H1 (cell line): ENCODE results near the gene HIVEP2. TPM values are rescaled to one million over a fixed set of nuclear protein-coding genes. Genes with fewer than 3 reads are reported as not detected.

Experiments used
- CTCF ChIA-PET: fragments of 300-600 bp; sonication (Branson Sonifier 250); formaldehyde crosslinking; loops from one replicate; lab custom pipeline; 2021; ENCODE audit not compliant: partially characterized antibody; lab: Charles Lee
- POLR2A ChIA-PET: fragments of 300-600 bp; sonication (Branson Sonifier 250); formaldehyde crosslinking; loops from one replicate; lab custom pipeline; 2021; ENCODE audit warnings: inconsistent platforms; ENCODE audit not compliant: partially characterized antibody; lab: Charles Lee
- DNase-seq, 2 experiments: peaks; one replicate each; pipeline versions ENCODE4 v3.0.0 to v3.0.0-alpha.2; 2010 to 2022; ENCODE audit warnings: low spot score in 2 of 2, low read depth in 1 of 2, mixed read lengths in 1 of 2
- FAIRE-seq: peaks from 2 replicates; lab custom pipeline; 2011; peaks lifted over from hg19 to GRCh38; lab: Jason Lieb, UNC
- H2AFZ ChIP-seq: 2 replicates; pipeline ENCODE4 v1.8.1; 2012; ENCODE audit warnings: low read length, inconsistent platforms
- H2AK5ac ChIP-seq: 2 replicates; pipeline ENCODE4 v1.6.1; 2013; ENCODE audit warnings: low read depth, low read length
- H2BK120ac ChIP-seq: replicated peaks from 2 replicates; pipeline ENCODE3; 2013; ENCODE audit warnings: low read depth, low read length, inconsistent platforms
- H2BK12ac ChIP-seq: 2 replicates; pipeline ENCODE4 v1.6.1; 2013; ENCODE audit warnings: low read depth, low read length
- H2BK15ac ChIP-seq: 2 replicates; pipeline ENCODE4 v1.6.1; 2013; ENCODE audit warnings: low read length
- H2BK20ac ChIP-seq: 2 replicates; pipeline ENCODE4 v1.6.1; 2013; ENCODE audit warnings: low read length
- H2BK5ac ChIP-seq: 2 replicates; pipeline ENCODE4 v1.6.1; 2013; ENCODE audit warnings: low read depth, low read length
- H3K14ac ChIP-seq: 2 replicates; pipeline ENCODE4 v1.6.1; 2013; ENCODE audit warnings: inconsistent platforms; ENCODE audit not compliant: insufficient read length
- H3K18ac ChIP-seq: 2 replicates; pipeline ENCODE4 v1.6.1; 2013; ENCODE audit warnings: low read length; ENCODE audit errors: extremely low read depth
- H3K23ac ChIP-seq: 2 replicates; pipeline ENCODE4 v1.6.1; 2013; ENCODE audit warnings: inconsistent platforms; ENCODE audit not compliant: insufficient read length
- H3K23me2 ChIP-seq: 2 replicates; pipeline ENCODE4 v1.6.1; 2013; ENCODE audit warnings: low read depth, low read length
- H3K27ac ChIP-seq: 2 replicates; pipeline ENCODE4 v1.6.1; 2011; ENCODE audit warnings: low read depth, low read length, inconsistent platforms
- H3K27me3 ChIP-seq, 4 experiments: replicated peaks in 1 of 4; 1 replicate in 1 of 4; 2 replicates in 3 of 4; pipeline versions ENCODE4 v1.6.1 to v1.8.1; 2011 to 2013; ENCODE audit warnings: low read length in 3 of 4, mild to moderate bottlenecking in 3 of 4, inconsistent platforms in 2 of 4, mixed read lengths in 2 of 4, moderate library complexity in 1 of 4; ENCODE audit not compliant: control insufficient read depth in 3 of 4, insufficient read depth in 3 of 4; ENCODE audit errors: extremely low read depth in 1 of 4
- H3K36me3 ChIP-seq, 4 experiments: 2 replicates each; pipeline versions ENCODE4 v1.6.1 to v1.8.1; 2011 to 2013; ENCODE audit warnings: mild to moderate bottlenecking in 4 of 4, low read length in 3 of 4, moderate library complexity in 2 of 4, control low read depth in 1 of 4, inconsistent platforms in 1 of 4; ENCODE audit not compliant: insufficient read depth in 4 of 4, control insufficient read depth in 2 of 4
- H3K4ac ChIP-seq: replicated peaks from 2 replicates; pipeline ENCODE3; 2013; ENCODE audit warnings: low read length, low read depth, mixed read lengths, inconsistent platforms; ENCODE audit not compliant: insufficient read length
- H3K4me1 ChIP-seq, 4 experiments: replicated peaks in 1 of 4; 1 replicate in 1 of 4; 2 replicates in 3 of 4; pipeline versions ENCODE4 v1.6.1 to v1.8.1; 2011 to 2013; ENCODE audit warnings: low read length in 3 of 4, inconsistent platforms in 2 of 4, mixed read lengths in 1 of 4; ENCODE audit not compliant: insufficient read depth in 4 of 4, control insufficient read depth in 3 of 4
- H3K4me2 ChIP-seq, 2 experiments: 2 replicates each; pipeline versions ENCODE4 v1.6.1 to v1.8.1; 2011 to 2013; ENCODE audit warnings: low read depth in 2 of 2, low read length in 2 of 2, control low read depth in 1 of 2, inconsistent platforms in 1 of 2, mild to moderate bottlenecking in 1 of 2; ENCODE audit not compliant: insufficient read depth in 1 of 2
- H3K4me3 ChIP-seq, 4 experiments: fragments of 200-600, 300-600 bp in 1 of 4; sonication (generic), shearing (Covaris generic), sonication (Bioruptor Twin) in 1 of 4; 2 replicates each; pipeline versions ENCODE4 v1.5.1 to v1.8.1; 2011 to 2016; ENCODE audit warnings: low read length in 4 of 4, low read depth in 3 of 4, control low read depth in 2 of 4, inconsistent platforms in 2 of 4, mild to moderate bottlenecking in 2 of 4, mixed read lengths in 1 of 4, moderate library complexity in 1 of 4; ENCODE audit not compliant: insufficient read depth in 2 of 4; ENCODE audit errors: extremely low read depth in 1 of 4
- H3K56ac ChIP-seq: replicated peaks from 2 replicates; pipeline ENCODE3; 2013; ENCODE audit warnings: low read depth, mild to moderate bottlenecking, mixed read lengths, low read length, inconsistent platforms; ENCODE audit not compliant: insufficient read length
- H3K79me1 ChIP-seq: 2 replicates; pipeline ENCODE4 v1.6.1; 2013; ENCODE audit warnings: low read depth, low read length, control low read depth
- H3K79me2 ChIP-seq, 2 experiments: 2 replicates each; pipeline versions ENCODE4 v1.6.1 to v1.8.1; 2012 to 2013; ENCODE audit warnings: low read length in 2 of 2, mild to moderate bottlenecking in 2 of 2, inconsistent platforms in 1 of 2; ENCODE audit not compliant: insufficient read depth in 2 of 2, control insufficient read depth in 1 of 2
- H3K9ac ChIP-seq, 4 experiments: replicated peaks in 1 of 4; 1 replicate in 1 of 4; 2 replicates in 3 of 4; pipeline versions ENCODE4 v1.6.1 to v1.8.1; 2011 to 2013; ENCODE audit warnings: low read depth in 3 of 4, low read length in 3 of 4, control low read depth in 2 of 4, mild to moderate bottlenecking in 2 of 4, moderate library complexity in 2 of 4, inconsistent platforms in 1 of 4; ENCODE audit errors: extremely low read depth in 1 of 4
- H3K9me3 ChIP-seq, 2 experiments: 2 replicates each; pipeline versions ENCODE4 v1.6.1 to v1.8.1; 2012 to 2013; ENCODE audit warnings: mild to moderate bottlenecking in 2 of 2, moderate library complexity in 2 of 2, control low read depth in 1 of 2, inconsistent platforms in 1 of 2, low read depth in 1 of 2, low read length in 1 of 2, mixed read lengths in 1 of 2; ENCODE audit not compliant: insufficient read depth in 2 of 2
- H4K20me1 ChIP-seq, 2 experiments: replicated peaks in 1 of 2; 2 replicates each; pipeline versions ENCODE3 to v1.8.1; 2011 to 2013; ENCODE audit warnings: inconsistent platforms in 2 of 2, low read length in 2 of 2, mild to moderate bottlenecking in 1 of 2; ENCODE audit not compliant: insufficient read depth in 2 of 2, control insufficient read depth in 1 of 2
- H4K5ac ChIP-seq: 2 replicates; pipeline ENCODE4 v1.6.1; 2013; ENCODE audit warnings: low read length, low read depth, mixed read lengths, inconsistent platforms; ENCODE audit not compliant: insufficient read length
- H4K8ac ChIP-seq: 2 replicates; pipeline ENCODE4 v1.8.0; 2013; ENCODE audit warnings: mild to moderate bottlenecking, moderate library complexity, low read length, inconsistent platforms; ENCODE audit not compliant: insufficient read depth; ENCODE audit errors: extremely low read depth
- H4K91ac ChIP-seq: replicated peaks from 2 replicates; pipeline ENCODE3; 2013; ENCODE audit warnings: low read length, mixed read lengths, inconsistent platforms; ENCODE audit not compliant: insufficient read length
- FOSL1 ChIP-seq: IDR thresholded peaks from 2 replicates; pipeline ENCODE4 v1.6.1; 2011; ENCODE audit warnings: mild to moderate bottlenecking, low read depth, low read length, moderate library complexity; ENCODE audit not compliant: insufficient read depth
- JUN ChIP-seq: IDR thresholded peaks from 2 replicates; pipeline ENCODE4 v1.6.1; 2011; ENCODE audit warnings: low read depth, mild to moderate bottlenecking, improper control_type of control experiment, low read length
- KDM1A ChIP-seq: fragments of 200-600, 300-600 bp; sonication (generic); IDR thresholded peaks from 2 replicates; pipeline ENCODE4 v1.7.1; 2016; ENCODE audit warnings: mild to moderate bottlenecking, low read length, borderline replicate concordance
- PHF8 ChIP-seq: fragments of 200-600 bp; sonication (generic); conservative IDR thresholded peaks from 2 replicates; pipeline ENCODE4 v1.7.1; 2012; ENCODE audit warnings: low read depth, mild to moderate bottlenecking, inconsistent platforms, low read length, moderate library complexity
- RFX5 ChIP-seq: IDR thresholded peaks from 2 replicates; pipeline ENCODE4 v1.6.1; 2011; ENCODE audit warnings: low read depth, low read length, improper control_type of control experiment, borderline replicate concordance
- SAP30 ChIP-seq: fragments of 300-600 bp; sonication (generic); IDR thresholded peaks from 2 replicates; pipeline ENCODE4 v1.7.1; 2012; ENCODE audit warnings: low read length, moderate library complexity, mild to moderate bottlenecking, inconsistent platforms; ENCODE audit not compliant: insufficient read depth, insufficient replicate concordance
- SP4 ChIP-seq: IDR thresholded peaks from 2 replicates; pipeline ENCODE4 v1.6.1; 2012; ENCODE audit warnings: low read length, inconsistent platforms
- YY1 ChIP-seq: IDR thresholded peaks from 2 replicates; pipeline ENCODE4 v1.6.1; 2011; ENCODE audit warnings: low read depth, mild to moderate bottlenecking, low read length
- WGBS, 2 experiments: shearing (Covaris generic) in 1 of 2; methylation state at CpG; one replicate each; pipeline versions ENCODE4 v1.1.6 to v1.1.7; 2013 to 2015; ENCODE audit warnings: low lambda C conversion rate in 2 of 2, mixed read lengths in 2 of 2, inconsistent platforms in 1 of 2, low coverage in 1 of 2, missing lambda C conversion rate in 1 of 2; ENCODE audit not compliant: insufficient replicate concordance in 2 of 2, insufficient coverage in 1 of 2, insufficient read length in 1 of 2; ENCODE audit errors: extremely low coverage in 1 of 2, missing lambda C conversion rate in 1 of 2; 5-methylcytosine and 5-hydroxymethylcytosine counted together
- polyA plus RNA-seq, 7 experiments: library from polyadenylated mRNA; depleted of rRNA in 3 of 7; stranded (reverse) in 5 of 7; unstranded in 2 of 7; fragments of >200 nt in 5 of 7; fragments of 200-250 nt in 2 of 7; gene quantifications; 1 replicate in 5 of 7; 2 replicates in 1 of 7; 4 replicates in 1 of 7; pipeline versions ENCODE4 v1.2.1 to v1.2.3, GENCODE V29; 2011 to 2013; ENCODE audit warnings: missing spikeins in 2 of 7, mixed read lengths in 2 of 7
- total RNA-seq: library from RNA; stranded (reverse); fragmentation: NEBNext Ultra II Directional; extraction: Animal tissue kit (Norgen Biotek cat#: 25700); gene quantifications from 2 replicates; pipeline ENCODE4 v1.2.1, GENCODE V29; 2021
- TF ChIP-seq, protein P1 (sequence below): IDR thresholded peaks from 2 replicates; pipeline ENCODE4 v1.6.1; 2012; ENCODE audit warnings: inconsistent platforms
- TF ChIP-seq, protein P2 (sequence below): IDR thresholded peaks from 2 replicates; pipeline ENCODE4 v1.6.1; 2011; ENCODE audit warnings: low read length, improper control_type of control experiment

HIVEP2 gene
- total and polyA plus RNA-seq, 2 of the 8 experiments (the other 6 are each of a cell fraction or from before 2014, with no cell fraction given) = 2.2 to 6.1 TPM

DNA sequence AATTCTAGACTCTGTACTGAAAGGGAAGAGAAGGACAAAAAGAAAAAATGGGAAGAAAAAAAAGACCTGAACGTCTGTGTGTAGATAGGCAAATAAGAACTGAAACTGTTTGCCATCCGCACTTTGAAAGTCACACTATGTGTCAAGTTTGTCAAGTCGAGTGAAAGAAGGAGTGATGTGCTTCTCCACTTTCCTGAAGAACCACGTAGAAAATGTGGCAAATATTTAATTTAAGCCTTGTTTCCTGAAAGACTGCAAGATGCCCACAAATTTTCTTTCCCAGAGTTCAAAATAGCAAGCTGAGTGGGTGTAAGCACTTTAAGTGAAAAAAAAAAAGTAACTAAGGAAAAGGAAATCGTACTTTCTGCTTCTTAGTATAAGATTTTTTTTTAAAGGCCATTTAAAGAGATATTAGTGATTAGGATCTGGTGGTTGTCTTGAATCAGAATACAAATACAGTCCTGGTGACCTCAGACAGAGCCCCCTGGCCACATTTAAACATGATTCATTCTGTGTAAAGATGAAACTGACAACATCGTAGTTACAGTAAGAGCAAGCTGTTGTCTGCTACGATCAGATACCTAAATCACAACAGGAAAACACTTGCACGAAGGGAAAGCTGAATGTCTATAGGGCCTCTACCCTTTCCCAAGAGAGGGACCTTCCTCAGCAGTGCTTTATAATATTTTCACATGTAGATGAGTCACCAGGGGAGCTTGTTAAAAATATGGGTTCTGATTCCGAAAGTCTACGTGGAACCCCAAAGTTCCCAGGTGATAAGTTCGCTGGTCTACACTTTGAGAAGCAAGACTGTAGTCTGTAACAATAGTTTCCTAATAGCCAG lies 102.3 kb downstream of the HIVEP2 start:
- H3K9ac ChIP-seq = no peak overlapping the region
- POLR2A ChIA-PET = interaction anchor here (1.5 to 1.8 kb wide), 2 partner anchors 10 to 24 kb away, joined by 4 to 5 read pairs; no protein-coding TSS in a partner anchor
- CTCF ChIA-PET = interaction anchor here (1.5 to 1.8 kb wide), 3 partner anchors 36 to 277 kb away, joined by 4 to 5 read pairs (median 4); no protein-coding TSS in a partner anchor
- no peak for TF ChIP-seq SAP30
- TF ChIP-seq, protein P1, sequence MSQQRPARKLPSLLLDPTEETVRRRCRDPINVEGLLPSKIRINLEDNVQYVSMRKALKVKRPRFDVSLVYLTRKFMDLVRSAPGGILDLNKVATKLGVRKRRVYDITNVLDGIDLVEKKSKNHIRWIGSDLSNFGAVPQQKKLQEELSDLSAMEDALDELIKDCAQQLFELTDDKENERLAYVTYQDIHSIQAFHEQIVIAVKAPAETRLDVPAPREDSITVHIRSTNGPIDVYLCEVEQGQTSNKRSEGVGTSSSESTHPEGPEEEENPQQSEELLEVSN = no peak
- TF ChIP-seq, protein P2, sequence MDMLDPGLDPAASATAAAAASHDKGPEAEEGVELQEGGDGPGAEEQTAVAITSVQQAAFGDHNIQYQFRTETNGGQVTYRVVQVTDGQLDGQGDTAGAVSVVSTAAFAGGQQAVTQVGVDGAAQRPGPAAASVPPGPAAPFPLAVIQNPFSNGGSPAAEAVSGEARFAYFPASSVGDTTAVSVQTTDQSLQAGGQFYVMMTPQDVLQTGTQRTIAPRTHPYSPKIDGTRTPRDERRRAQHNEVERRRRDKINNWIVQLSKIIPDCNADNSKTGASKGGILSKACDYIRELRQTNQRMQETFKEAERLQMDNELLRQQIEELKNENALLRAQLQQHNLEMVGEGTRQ = no peak
- TF ChIP-seq RFX5 = no peak
- TF ChIP-seq FOSL1 = no peak
- no peak for TF ChIP-seq KDM1A
- no peak for TF ChIP-seq JUN
- no peak for TF ChIP-seq SP4
- TF ChIP-seq YY1 = no peak
- no peak for TF ChIP-seq PHF8

More for the DNA sequence above, 102.3 kb downstream of the HIVEP2 start:
- Histone ChIP-seq H3K18ac (no peak overlapping the region), H2BK120ac (no peak overlapping the region), H3K4me3 (no peak overlapping the region), H2AK5ac (no peak overlapping the region), H3K4ac (no peak overlapping the region), H2BK5ac (no peak overlapping the region), H2BK15ac (no peak overlapping the region), H3K56ac (no peak overlapping the region), H3K36me3 (no peaks in the 10 kb centered on the region; a peak in 1 of 8 replicates), H2BK20ac (no peak overlapping the region), H2BK12ac (no peak overlapping the region), H3K9me3 (no peaks in the 10 kb centered on the region), H4K8ac (no peak overlapping the region), H2AFZ (no peak overlapping the region), H3K4me2 (no peak overlapping the region), H3K79me1 (no peaks in the 10 kb centered on the region; the same call in 1 of the 2 replicates), H4K91ac (no peak overlapping the region), H3K14ac (no peak overlapping the region), H3K79me2 (peaks cover 0 to 6% of the 10 kb centered on the region in 2 experiments; a peak in 1 of 4 replicates), H3K4me1 (peaks cover 3 to 17% (median 13%) of the 10 kb centered on the region in 4 experiments), H4K20me1 (no peaks in the 10 kb centered on the region), H3K27ac (no peak overlapping the region), H4K5ac (no peak overlapping the region), H3K27me3 (no peaks in the 10 kb centered on the region), H3K23ac (no peak overlapping the region), H3K23me2 (no peaks in the 10 kb centered on the region)
- FAIRE-seq = no peak
- 74% methylated on average over 11 of the region's 11 CpGs; no CpG with 5 or more reads in 1 of the 2 experiments for WGBS, 2 experiments
- no peak for DNase-seq
